IPS-18c (cell line): ENCODE data around the gene RACGAP1.
A peak's percentile ranks its signal among the peaks of the same experiment; 100 is the strongest.

Experiments used
- H3K4me3 ChIP-seq: 2 replicates; pipeline ENCODE4 v1.7.0; 2013; ENCODE audit warnings: low read depth, mild to moderate bottlenecking, low read length, moderate library complexity; ENCODE audit not compliant: insufficient read depth
- H3K9me3 ChIP-seq: one replicate; pipeline ENCODE4 v1.6.1; 2013; ENCODE audit warnings: mild to moderate bottlenecking, low read length, moderate library complexity; ENCODE audit not compliant: control insufficient read depth, insufficient read depth

RACGAP1 gene

DNA sequence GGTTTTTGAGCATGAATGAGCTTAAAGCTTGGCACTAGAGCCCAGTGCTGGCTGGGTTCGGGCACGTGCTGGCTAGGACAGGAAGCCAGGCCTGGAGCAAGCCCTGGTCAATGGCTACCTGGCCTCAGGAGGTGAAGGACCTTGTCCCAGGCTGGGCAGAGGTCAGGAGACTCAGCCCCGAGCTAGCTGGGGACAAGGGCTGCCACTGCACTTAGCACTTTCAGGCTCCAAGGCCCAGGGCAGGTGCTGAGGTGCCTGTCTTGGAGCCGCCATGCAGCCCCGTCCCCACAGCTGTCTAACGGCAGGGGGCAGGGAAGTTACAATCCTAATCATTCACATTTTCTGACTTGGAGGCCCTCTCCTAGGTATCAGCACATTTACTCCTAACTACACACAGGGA is 56.8 kb downstream of the RACGAP1 start:
- Histone ChIP-seq H3K4me3 (no peak overlapping the region), H3K9me3 (no peaks in the 10 kb centered on the region)

GRCh38 chr12:49967777-49968250 is 57.5 kb downstream of the RACGAP1 start:
- peak overlapping the region; percentile 52; the same call in 1 of the 2 replicates for H3K4me3 ChIP-seq
- no peaks in the 10 kb centered on the region for H3K9me3 ChIP-seq

DNA sequence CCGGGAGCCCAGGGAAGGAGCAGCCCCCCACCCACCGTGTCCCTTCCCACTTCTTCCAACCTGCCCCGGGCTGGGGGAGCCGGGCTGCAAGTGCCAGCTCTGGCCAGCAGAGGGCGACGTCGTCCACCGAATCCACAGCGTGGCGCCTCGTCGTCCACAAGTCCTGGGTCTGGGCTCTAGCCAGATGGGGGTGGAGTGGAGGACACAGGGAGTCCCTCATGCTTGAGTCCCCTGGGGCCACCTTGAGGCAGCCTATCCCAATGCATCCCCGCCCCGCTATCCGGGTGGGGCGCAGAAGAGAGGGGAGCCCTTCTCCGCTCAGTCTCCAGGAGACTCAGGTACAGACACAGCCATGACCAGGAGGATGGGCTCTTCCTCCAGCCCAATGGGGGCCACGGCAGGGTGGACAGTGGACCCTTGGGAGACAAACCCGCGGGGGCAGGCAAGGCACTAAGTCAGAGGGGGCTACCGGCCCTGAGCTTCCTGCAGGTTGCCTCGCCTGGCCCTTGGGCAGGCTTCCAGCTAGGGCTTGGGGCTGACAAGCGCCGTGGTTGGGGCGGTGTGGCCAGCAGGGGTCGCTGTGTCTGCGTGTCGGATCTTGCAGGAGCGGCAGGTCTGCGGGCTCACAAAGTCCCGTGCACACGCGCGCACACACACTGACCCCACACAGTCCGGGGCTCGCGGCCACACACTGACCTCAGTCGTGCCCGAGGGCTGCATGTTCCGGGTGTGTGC is 58.1 kb downstream of the RACGAP1 start:
- H3K9me3 ChIP-seq: no peaks in the 10 kb centered on the region
- peak overlapping the region; percentile 52 for H3K4me3 ChIP-seq

DNA sequence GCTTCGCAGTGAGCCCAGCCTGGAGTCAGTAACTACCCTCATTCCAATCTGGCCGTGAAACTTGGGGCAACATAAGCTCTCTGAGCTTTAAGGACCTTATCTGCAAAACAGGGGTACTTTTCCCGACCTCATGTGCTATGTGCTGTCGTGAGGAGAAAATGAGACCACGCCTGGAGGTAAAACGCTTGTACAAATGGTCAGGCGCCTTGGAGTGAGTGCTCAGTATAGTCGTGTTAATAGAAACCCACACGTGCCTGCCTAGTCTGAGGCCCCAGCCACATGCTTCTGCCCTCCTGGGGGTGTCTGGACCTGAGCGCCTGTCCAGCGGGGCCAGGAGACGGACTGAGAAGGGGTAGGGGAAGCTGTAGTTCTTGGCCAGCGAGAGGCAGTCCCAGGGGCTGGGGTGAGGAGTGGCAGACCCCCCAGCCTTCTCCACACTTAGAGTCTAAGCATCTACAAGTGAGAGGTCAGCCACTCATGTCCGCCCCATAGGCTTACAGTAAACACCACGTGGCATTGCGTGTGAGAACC is 58.7 kb downstream of the RACGAP1 start:
- Histone ChIP-seq H3K4me3 (no peak overlapping the region), H3K9me3 (no peaks in the 10 kb centered on the region)

- no peaks in the 10 kb centered on the region for H3K9me3 ChIP-seq
- no peak overlapping the region for H3K4me3 ChIP-seq
Measured at GRCh38 chr12:49965836-49966235, 59.5 kb downstream of the RACGAP1 start.

- H3K9me3 ChIP-seq: no peaks in the 10 kb centered on the region
- no peak overlapping the region for H3K4me3 ChIP-seq
Measured at GRCh38 chr12:49964849-49965624, 60.3 kb downstream of the RACGAP1 start.

DNA sequence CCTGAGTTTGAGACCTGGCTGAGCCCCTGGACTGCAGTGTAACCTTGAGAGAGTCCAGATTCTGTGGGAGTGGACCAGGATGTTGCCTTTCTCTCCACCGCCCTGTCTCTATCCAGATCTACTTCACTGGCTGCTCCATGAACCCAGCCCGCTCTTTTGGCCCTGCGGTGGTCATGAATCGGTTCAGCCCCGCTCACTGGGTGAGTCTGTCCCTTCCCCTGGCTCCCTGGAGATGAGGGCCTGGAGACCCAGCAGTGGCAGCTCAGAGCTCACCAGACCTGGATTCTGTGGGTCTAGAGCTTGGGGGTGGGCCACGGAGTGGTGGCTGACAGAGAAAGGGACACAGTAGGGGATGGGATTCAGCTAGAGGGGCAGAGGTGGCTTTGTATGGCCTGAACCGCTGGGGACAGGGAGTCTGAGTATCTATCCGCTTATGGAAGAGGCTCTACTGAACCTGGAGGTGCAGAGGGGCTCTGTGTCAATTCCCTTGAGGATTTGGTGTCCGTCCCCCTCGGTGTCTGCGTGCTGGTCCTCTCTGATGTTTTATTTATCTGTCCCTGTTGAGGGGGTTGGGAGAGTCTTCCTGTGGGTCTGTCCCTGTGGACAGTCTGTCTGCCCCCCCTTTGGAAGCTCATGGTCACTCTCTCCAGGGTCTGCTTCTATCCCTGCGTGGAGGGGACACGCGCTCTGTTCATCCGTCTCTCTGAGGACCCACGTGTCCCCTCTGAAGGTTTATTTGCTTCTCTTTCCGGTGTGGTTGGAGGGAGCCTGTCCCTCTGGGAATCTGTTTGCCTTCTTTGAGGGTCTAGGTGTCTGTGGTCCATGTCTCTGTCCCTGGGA is 61.1 kb downstream of the RACGAP1 start:
- H3K9me3 ChIP-seq: no peaks in the 10 kb centered on the region
- no peak overlapping the region for H3K4me3 ChIP-seq

GRCh38 chr12:49962861-49963765 is 62.2 kb downstream of the RACGAP1 start:
- no peak overlapping the region for H3K4me3 ChIP-seq

GRCh38 chr12:49961993-49962764 is 63.1 kb downstream of the RACGAP1 start:
- Histone ChIP-seq H3K4me3 (no peak overlapping the region; the same call in 1 of the 2 replicates), H3K9me3 (no peaks in the 10 kb centered on the region)

More at GRCh38 chr12:49962861-49963765, 62.2 kb downstream of the RACGAP1 start:
- no peaks in the 10 kb centered on the region for H3K9me3 ChIP-seq

DNA sequence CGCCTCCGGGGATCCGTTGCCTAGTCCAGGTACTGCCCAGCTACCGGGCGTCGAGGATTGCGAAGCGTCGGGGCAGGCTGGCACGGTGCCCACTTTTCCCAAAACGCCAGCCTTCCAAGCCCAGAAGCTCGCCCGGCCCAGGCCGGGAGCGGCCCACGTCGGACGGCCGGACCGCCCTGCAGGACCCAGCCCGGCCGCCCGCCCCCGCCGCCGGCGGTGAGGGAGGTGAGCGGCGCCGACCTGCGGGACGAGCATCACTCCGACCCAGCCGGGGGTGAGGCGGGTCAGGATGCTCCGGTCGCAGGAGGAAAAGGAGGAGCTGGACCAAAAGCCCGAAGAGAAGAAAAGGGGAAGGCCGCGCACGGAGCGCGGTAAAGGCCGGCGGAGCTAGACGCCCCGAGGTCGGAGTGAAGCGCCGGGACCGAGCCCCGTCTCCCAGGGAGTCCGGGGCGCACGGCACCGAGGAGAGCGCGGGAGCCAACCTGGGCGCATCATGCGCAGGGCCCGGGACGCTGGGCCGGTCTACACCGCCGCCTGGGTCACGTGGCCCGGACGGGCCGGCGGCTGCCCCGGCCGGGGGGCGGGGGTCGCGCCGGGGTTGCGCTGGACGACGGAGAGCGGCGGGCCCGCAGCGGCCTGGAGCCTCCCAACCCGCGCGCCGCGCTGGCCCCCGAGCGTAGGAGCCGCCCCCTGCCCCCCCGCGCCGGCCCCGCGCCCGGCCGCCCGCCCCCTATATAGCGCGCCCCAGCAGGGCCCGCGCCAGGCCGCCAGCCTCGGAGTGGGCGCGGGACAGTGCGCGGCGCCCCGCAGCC is 64.0 kb downstream of the RACGAP1 start, which contains the start of gene AQP5:
Gene AQP5, plus strand, starts transcription at position 762 of the 812 bp plus-strand sequence. CDS start 146 bp downstream, outside the sequence.
- peak within 1 kb of the TSS; percentile 47 for H3K4me3 ChIP-seq
- H3K9me3 ChIP-seq: no peaks in the 10 kb centered on the region

DNA sequence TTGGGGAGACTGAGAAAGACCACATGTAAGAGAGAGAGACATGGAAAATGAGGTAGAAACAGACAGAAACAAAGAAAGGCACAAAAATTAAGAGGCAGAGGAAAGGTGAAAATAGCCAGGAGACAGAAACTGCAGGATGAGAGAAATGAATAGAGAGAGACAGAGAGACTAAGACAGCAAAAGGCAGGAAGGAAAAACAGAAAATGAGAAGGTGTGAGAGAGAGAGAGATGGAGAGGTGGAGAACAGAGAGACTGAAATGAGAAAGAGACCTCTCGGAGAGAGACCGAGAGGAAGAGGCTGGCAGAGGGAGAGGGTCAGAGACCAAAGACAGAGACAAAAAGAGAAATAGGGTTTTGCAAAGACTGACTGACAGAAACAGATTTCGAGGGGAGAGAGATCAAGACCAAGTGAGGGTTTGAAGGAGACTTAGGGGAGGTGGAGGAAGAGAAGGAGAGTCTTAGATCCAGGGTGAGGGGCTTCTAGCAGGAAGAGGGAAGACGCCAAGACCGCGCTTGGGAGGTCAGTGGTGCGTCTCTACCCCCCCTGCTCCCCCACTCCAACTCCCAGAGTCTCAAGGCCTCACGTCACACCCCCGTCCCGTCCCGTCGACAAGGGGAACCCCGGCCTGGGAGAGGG is 64.7 kb downstream of the RACGAP1 start:
- Histone ChIP-seq H3K4me3 (peak overlapping the region; percentile 47; the same call in 1 of the 2 replicates), H3K9me3 (no peaks in the 10 kb centered on the region)

GRCh38 chr12:49959685-49960473 is 65.4 kb downstream of the RACGAP1 start:
- H3K9me3 ChIP-seq: no peaks in the 10 kb centered on the region
- no peak overlapping the region; the same call in 1 of the 2 replicates for H3K4me3 ChIP-seq

DNA sequence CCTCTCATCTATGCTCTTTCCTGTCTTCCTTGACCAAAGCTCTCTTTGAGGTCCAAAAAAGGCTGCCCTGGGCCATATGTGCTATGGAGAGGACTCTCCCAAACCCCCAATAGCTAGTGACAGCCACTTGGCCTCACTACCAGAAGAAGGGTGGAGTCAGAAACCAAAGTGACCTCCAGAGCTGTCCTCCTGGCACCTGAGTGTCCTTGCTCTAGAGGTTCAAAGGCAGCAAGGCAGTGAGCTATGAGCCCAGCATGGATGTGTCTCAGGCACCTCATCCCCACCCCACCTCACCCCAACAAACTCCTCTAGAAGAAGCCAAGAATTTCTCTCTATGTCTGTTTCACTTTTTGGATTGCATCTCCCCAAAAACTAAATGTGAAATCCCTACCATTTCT is 67.7 kb downstream of the RACGAP1 start:
- Histone ChIP-seq H3K4me3 (no peak overlapping the region), H3K9me3 (no peaks in the 10 kb centered on the region)
